ENCODE measurements around the gene SAMD4A. TPM values are rescaled to one million over a fixed set of nuclear protein-coding genes. Genes with fewer than 3 reads are reported as not detected.

Gene SAMD4A
- total RNA-seq, 1 experiment from 2014 or later: 8.7 TPM

GRCh38 chr14:54653712-54654469, 87.0 kb downstream of the SAMD4A start:
- Histone ChIP-seq H3K27me3 (no peaks in the 10 kb centered on the region), H3K4me3 (no peak overlapping the region), H3K9me3 (no peaks in the 10 kb centered on the region), H3K36me3 (no peaks in the 10 kb centered on the region)
- DNase-seq: peak; percentile 46

GRCh38 chr14:54654605-54655004, 87.7 kb downstream of the SAMD4A start:
- Histone ChIP-seq H3K36me3 (no peaks in the 10 kb centered on the region), H3K27me3 (no peaks in the 10 kb centered on the region), H3K9me3 (no peaks in the 10 kb centered on the region), H3K4me3 (no peak overlapping the region)
- DNase-seq: no peak

GRCh38 chr14:54658836-54659235, 91.9 kb downstream of the SAMD4A start:
- Histone ChIP-seq H3K36me3 (no peaks in the 10 kb centered on the region), H3K27me3 (no peaks in the 10 kb centered on the region), H3K4me3 (no peak overlapping the region), H3K9me3 (no peaks in the 10 kb centered on the region)
- DNase-seq: no peak

GRCh38 chr14:54659365-54659764, 92.4 kb downstream of the SAMD4A start:
- Histone ChIP-seq H3K36me3 (no peaks in the 10 kb centered on the region), H3K4me3 (no peak overlapping the region), H3K27me3 (no peaks in the 10 kb centered on the region), H3K9me3 (no peaks in the 10 kb centered on the region)
- no peak for DNase-seq

GRCh38 chr14:54660604-54661111, 93.7 kb downstream of the SAMD4A start:
- no peak for DNase-seq
- no peak overlapping the region for H3K4me3 ChIP-seq
- no peaks in the 10 kb centered on the region for H3K9me3 ChIP-seq
- H3K27me3 ChIP-seq: no peaks in the 10 kb centered on the region
- H3K36me3 ChIP-seq: no peaks in the 10 kb centered on the region

- no peak overlapping the region for H3K4me3 ChIP-seq
- H3K9me3 ChIP-seq: no peaks in the 10 kb centered on the region
- no peaks in the 10 kb centered on the region for H3K36me3 ChIP-seq
- H3K27me3 ChIP-seq: no peaks in the 10 kb centered on the region
- no peak for DNase-seq
Measured at GRCh38 chr14:54662491-54663133, 95.7 kb downstream of the SAMD4A start.

- H3K36me3 ChIP-seq: no peaks in the 10 kb centered on the region
- no peaks in the 10 kb centered on the region for H3K9me3 ChIP-seq
- DNase-seq: no peak
- no peak overlapping the region for H3K4me3 ChIP-seq
- no peaks in the 10 kb centered on the region for H3K27me3 ChIP-seq
Measured at GRCh38 chr14:54664961-54665360, 98.0 kb downstream of the SAMD4A start.

- Histone ChIP-seq H3K27me3 (no peaks in the 10 kb centered on the region), H3K9me3 (no peaks in the 10 kb centered on the region), H3K4me3 (no peak overlapping the region), H3K36me3 (no peaks in the 10 kb centered on the region)
- no peak for DNase-seq
Measured at GRCh38 chr14:54665946-54666345, 99.0 kb downstream of the SAMD4A start.

- DNase-seq: no peak
- no peaks in the 10 kb centered on the region for H3K36me3 ChIP-seq
- H3K9me3 ChIP-seq: no peaks in the 10 kb centered on the region
- H3K4me3 ChIP-seq: no peak overlapping the region
- H3K27me3 ChIP-seq: no peaks in the 10 kb centered on the region
Measured at GRCh38 chr14:54667026-54667744, 100.3 kb downstream of the SAMD4A start.

- Histone ChIP-seq H3K36me3 (no peaks in the 10 kb centered on the region), H3K27me3 (no peaks in the 10 kb centered on the region), H3K9me3 (no peaks in the 10 kb centered on the region), H3K4me3 (no peak overlapping the region)
- no peak for DNase-seq
Measured at GRCh38 chr14:54667764-54668163, 100.8 kb downstream of the SAMD4A start.

- Histone ChIP-seq H3K36me3 (no peaks in the 10 kb centered on the region), H3K27me3 (no peaks in the 10 kb centered on the region), H3K9me3 (no peaks in the 10 kb centered on the region), H3K4me3 (no peak overlapping the region)
- DNase-seq: peak; percentile 80
Measured at GRCh38 chr14:54669721-54670561, 103.0 kb downstream of the SAMD4A start.

GRCh38 chr14:54671537-54671936, 104.6 kb downstream of the SAMD4A start:
- Histone ChIP-seq H3K9me3 (no peaks in the 10 kb centered on the region), H3K36me3 (no peaks in the 10 kb centered on the region), H3K27me3 (no peaks in the 10 kb centered on the region), H3K4me3 (no peak overlapping the region)
- DNase-seq: no peak

- Histone ChIP-seq H3K36me3 (no peaks in the 10 kb centered on the region), H3K27me3 (no peaks in the 10 kb centered on the region), H3K4me3 (no peak overlapping the region), H3K9me3 (no peaks in the 10 kb centered on the region)
- DNase-seq: no peak
Measured at GRCh38 chr14:54672181-54672580, 105.3 kb downstream of the SAMD4A start.

GRCh38 chr14:54672688-54673087, 105.8 kb downstream of the SAMD4A start:
- no peaks in the 10 kb centered on the region for H3K36me3 ChIP-seq
- H3K9me3 ChIP-seq: no peaks in the 10 kb centered on the region
- H3K4me3 ChIP-seq: no peak overlapping the region
- no peaks in the 10 kb centered on the region for H3K27me3 ChIP-seq
- no peak for DNase-seq

GRCh38 chr14:54673193-54674045, 106.5 kb downstream of the SAMD4A start:
- Histone ChIP-seq H3K9me3 (no peaks in the 10 kb centered on the region), H3K36me3 (no peaks in the 10 kb centered on the region), H3K27me3 (no peaks in the 10 kb centered on the region), H3K4me3 (no peak overlapping the region)
- no peak for DNase-seq

Data from MG63 (cell line).